GM13977 (cell line): Measurements from ENCODE around the gene PRRX2.

Experiments
- DNase-seq: peaks from one replicate; pipeline ENCODE4 v3.0.0; 2012; ENCODE audit warnings: low spot score
- CTCF ChIP-seq: IDR thresholded peaks from 2 replicates; pipeline ENCODE4 v1.5.1; 2012; ENCODE audit warnings: mild to moderate bottlenecking, control low read depth; ENCODE audit not compliant: insufficient read depth; ENCODE audit errors: extremely low read depth, missing control alignments
- in situ Hi-C: fragments of 300-500 bp; cut with MboI; formaldehyde crosslinking; loops from one replicate; pipeline ENCODE4 v1.12.0; 2022; ENCODE audit warnings: low sequenced_read_pairs, low pct_unique_long_range_greater_than_20kb, mixed read lengths, inconsistent platforms; ENCODE audit not compliant: unreplicated experiment

PRRX2 gene

GRCh38 chr9:129671065-129671464 is 5.6 kb downstream of the PRRX2 start:
- TF ChIP-seq CTCF = no peak
- in situ Hi-C loops = loop anchor here (25.0 kb wide), 1 partner anchor 116 kb away; no protein-coding TSS in a partner anchor

GRCh38 chr9:129671519-129671918 is 6.1 kb downstream of the PRRX2 start:
- TF ChIP-seq CTCF = no peak
- in situ Hi-C loops = loop anchor here (25.0 kb wide), 1 partner anchor 116 kb away; no protein-coding TSS in a partner anchor
- DNase-seq = no peak

More at GRCh38 chr9:129671065-129671464, 5.6 kb downstream of the PRRX2 start:
- no peak for DNase-seq

GRCh38 chr9:129672702-129673101 is 7.3 kb downstream of the PRRX2 start:
- no peak for DNase-seq
- no peak for TF ChIP-seq CTCF
- in situ Hi-C loops = loop anchor here (25.0 kb wide), 1 partner anchor 115 kb away; no protein-coding TSS in a partner anchor

- no peak for DNase-seq
- no peak for TF ChIP-seq CTCF
- in situ Hi-C loops = loop anchor here (25.0 kb wide), 1 partner anchor 114 kb away; no protein-coding TSS in a partner anchor
These were observed 8.2 kb downstream of the PRRX2 start for GRCh38 chr9:129673602-129674001.

- TF ChIP-seq CTCF = no peak
- in situ Hi-C loops = loop anchor here (25.0 kb wide), 1 partner anchor 113 kb away; no protein-coding TSS in a partner anchor
- DNase-seq = no peak
These were observed 8.8 kb downstream of the PRRX2 start for GRCh38 chr9:129674229-129674628.

- in situ Hi-C loops = no loop called here
- DNase-seq = no peak
- TF ChIP-seq CTCF = no peak
These were observed 10.2 kb downstream of the PRRX2 start for GRCh38 chr9:129675620-129676019.
